ENCODE results near the gene DZIP1.
"Not testable (repeated sequence)": the region's sequence is repeated elsewhere in the genome, so short reads cannot be mapped to it uniquely, and the experiment has no call there.

The DZIP1 gene

DNA sequence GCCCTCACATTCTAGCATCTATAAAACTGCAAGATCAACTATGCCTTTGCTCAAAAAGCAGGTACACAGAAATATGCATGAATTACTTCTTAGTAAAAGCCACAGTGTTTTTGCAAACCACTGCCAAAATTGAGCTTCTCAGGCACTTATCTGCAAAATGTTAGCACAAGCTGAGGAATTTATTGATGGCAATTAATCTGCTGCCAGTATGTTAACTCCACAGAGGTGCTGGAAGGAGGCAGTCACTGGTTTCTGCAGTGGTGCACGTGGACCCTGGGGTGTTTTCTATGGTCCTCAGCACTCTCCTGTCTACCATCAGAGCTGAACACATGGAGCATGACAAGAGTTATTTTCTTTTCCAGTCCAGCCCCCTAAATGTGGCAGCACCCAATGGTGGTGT, 47.8 kb downstream of the DZIP1 start:
- DNase-seq: no peak

- no peak for DNase-seq
Observed at GRCh38 chr13:95593462-95593861, 51.0 kb downstream of the DZIP1 start.

DNA sequence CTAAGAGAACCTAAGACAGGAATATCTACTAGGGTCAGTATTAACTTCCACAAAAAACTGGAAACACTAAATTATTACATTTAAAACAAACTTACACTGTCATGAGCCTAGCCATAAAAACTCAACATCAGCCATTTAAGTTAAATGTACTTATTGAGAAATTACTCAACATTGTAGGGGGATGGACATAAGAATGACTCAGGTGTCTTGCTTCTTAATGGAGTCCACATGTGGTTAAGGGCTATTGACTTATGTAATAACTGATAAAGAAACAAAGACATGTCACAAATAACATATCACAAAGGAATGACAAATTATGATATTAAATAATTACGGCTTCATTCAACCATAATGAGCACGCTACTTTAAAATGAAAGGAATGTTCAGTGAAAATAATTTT, 55.8 kb downstream of the DZIP1 start:
- DNase-seq: no peak

- no peak for DNase-seq
Observed at GRCh38 chr13:95588134-95588533, 56.4 kb downstream of the DZIP1 start.

GRCh38 chr13:95585867-95586266, 58.6 kb downstream of the DZIP1 start:
- no peak for DNase-seq

DNA sequence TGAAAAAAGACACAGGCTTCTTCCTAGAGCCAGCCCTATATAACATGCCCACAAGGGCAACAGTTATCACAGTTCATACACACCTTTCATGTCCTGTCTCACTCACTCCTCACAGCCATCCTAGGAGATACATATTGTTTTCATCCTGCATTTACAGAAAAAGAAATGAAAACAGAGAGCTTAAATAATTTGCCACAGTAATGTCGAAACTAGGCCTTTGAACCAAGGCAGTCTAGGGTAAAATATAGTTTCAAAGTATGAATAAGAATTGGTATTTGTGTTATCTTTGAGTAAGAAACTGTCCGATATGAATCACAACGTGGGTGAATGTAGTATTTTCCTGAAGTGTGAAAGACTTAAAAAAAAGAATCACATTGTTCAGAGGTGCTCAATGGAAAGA, 65.2 kb downstream of the DZIP1 start:
- DNase-seq: no peak

GRCh38 chr13:95573221-95573620, 71.3 kb downstream of the DZIP1 start:
- DNase-seq: no peak

DNA sequence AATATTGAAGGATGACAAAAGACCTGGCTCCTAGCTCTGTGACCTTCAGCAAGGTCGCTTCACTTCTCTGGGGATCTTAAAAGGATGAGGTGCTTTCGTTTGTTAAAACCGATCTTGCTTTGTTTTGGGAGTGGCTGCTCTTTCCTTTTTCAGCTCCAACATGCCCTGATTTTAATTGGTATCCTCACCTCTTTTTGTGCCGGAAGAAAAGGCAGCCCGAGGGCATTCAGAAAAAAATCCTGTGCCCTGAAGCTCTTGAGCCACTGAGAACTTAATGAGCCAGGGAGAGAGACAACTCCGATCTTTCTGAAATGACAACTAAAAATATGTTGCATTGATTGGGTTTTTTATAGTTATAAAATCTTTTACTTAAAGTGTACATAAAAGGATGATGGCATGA, 72.6 kb downstream of the DZIP1 start:
- no peak for DNase-seq

DNA sequence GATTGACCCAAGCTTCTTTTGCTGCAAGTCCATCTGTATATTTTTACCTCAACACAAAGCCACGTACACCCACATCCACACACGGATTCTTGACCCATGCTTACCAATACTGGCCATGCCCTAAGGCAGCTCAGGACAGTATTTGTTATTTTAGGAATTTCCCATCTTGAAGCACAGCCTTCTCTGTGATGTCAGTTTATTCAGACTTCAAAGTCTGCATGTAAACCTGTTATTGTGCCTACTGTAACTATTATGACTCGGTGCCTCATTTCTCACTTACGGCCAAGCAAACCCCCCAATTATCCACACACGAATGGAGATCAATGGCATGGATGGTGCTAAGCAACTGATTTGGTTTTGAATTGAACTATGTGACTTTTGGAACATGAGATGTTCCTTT, 74.5 kb downstream of the DZIP1 start:
- no peak for DNase-seq

- no peak for DNase-seq
Observed at GRCh38 chr13:95568131-95568530, 76.4 kb downstream of the DZIP1 start.

DNA sequence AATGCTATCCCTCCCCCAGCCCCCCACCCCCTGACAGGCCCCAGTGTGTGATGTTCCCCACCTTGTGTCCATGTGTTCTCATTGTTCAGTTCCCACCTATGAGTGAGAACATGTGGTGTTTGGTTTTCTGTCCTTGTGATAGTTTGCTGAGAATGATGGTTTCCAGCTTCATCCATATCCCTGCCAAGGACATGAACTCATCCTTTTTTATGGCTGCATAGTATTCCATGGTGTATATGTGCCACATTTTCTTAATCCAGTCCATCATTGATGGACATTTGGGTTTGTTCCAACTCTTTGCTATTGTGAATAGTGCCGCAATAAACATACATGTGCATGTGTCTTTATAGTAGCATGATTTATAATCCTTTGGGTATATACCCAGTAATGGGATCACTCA, 78.7 kb downstream of the DZIP1 start:
- not testable (repeated sequence) for DNase-seq

- DNase-seq: no peak
Observed at GRCh38 chr13:95564733-95565291, 79.7 kb downstream of the DZIP1 start.

DNA sequence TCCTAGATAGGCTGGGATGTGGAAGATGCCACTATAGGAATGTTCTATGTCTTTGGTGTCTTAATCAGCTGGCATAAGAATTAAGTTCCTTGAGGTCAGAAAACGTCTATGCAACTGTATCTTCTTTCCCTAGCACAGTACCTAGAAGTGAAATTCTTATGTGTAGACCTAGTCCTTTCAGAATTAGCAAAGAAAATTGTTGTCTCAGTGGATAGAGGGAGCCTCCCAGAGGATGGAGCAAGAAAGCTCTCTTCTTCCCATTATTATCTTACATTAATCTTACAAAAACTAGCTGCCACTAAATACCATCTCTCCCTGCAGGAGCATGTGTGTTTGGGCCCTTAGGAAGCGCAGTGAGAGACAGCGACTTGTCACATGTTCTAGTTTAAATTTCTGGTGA, 80.4 kb downstream of the DZIP1 start:
- DNase-seq: no peak

DNA sequence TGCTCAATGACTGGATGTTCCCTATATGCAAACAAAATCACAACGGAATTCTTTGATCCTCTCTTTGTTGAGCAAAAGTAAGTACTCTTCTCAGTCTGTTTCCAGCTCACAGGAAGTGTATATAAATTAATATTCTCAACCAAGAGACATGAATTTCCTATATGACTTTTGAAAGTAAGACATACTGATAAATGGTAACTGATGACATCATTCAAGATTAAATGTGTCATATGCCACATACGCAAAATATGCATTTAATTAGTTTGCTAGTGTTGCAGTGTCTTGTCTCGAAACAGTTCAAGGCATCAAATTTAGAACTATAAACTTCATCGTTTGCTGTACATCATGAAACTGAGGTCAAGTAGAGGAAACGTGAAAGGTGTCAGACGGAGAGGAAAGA, 84.1 kb downstream of the DZIP1 start:
- DNase-seq: no peak

GRCh38 chr13:95559100-95559499, 85.4 kb downstream of the DZIP1 start:
- DNase-seq: no peak

DNA sequence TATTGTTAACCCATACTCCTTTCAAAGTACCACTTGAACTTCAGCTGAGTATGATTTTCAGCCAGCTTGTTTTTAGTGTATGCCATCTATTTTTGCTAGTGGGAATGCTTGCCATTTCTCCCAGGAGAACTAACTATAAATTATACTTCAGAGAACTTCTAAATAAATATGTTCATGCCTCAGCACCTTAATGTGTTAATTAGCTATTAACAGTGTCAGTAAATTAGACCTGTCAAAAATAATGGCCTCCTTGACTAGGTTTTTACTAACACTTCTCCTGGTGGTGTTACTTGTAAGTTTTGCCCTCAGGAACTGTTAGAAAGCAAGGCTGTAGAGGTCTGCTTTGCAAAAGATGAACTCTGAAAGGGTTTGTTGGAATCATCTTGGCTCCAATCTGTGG, 87.5 kb downstream of the DZIP1 start:
- no peak for DNase-seq

DNA sequence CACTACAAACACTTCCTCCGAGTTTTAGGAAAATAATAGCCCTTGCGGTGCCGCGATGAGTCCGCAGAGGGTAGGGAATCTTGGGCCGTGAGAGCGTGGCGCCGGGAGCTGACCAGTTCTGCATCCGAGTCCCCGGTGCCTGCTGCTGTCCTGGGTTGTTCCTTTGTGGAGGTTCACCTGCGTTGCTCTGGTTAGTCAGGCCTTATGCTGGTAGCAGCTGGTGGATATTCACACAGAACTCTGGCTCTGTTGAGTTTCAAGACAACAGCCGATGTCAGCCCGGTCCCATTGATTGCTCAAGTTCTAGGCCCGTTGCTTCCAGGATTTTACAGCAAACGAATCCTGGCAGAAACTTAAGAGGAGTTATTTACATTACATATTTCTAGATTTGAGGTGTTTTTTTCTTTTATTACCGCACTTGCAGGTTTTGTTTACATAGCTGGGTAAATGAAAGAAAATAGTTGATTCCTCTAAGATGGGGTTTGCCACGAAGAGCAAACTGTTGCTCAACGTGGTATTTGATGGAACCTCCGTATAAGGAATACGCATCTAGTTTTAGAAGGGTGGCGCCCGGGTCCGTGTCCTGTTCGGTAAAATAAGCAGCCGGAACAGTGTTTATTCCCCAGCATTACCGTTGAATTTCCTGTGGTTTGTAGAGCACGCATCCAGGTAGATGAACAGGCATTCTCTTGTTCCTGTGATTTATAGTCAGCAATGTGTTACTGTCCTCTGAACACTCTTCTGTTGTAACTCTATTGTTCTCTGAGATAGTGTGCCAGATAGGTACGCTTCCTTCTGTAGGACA, 90.7 kb downstream of the DZIP1 start:
- no peak for DNase-seq

DNA sequence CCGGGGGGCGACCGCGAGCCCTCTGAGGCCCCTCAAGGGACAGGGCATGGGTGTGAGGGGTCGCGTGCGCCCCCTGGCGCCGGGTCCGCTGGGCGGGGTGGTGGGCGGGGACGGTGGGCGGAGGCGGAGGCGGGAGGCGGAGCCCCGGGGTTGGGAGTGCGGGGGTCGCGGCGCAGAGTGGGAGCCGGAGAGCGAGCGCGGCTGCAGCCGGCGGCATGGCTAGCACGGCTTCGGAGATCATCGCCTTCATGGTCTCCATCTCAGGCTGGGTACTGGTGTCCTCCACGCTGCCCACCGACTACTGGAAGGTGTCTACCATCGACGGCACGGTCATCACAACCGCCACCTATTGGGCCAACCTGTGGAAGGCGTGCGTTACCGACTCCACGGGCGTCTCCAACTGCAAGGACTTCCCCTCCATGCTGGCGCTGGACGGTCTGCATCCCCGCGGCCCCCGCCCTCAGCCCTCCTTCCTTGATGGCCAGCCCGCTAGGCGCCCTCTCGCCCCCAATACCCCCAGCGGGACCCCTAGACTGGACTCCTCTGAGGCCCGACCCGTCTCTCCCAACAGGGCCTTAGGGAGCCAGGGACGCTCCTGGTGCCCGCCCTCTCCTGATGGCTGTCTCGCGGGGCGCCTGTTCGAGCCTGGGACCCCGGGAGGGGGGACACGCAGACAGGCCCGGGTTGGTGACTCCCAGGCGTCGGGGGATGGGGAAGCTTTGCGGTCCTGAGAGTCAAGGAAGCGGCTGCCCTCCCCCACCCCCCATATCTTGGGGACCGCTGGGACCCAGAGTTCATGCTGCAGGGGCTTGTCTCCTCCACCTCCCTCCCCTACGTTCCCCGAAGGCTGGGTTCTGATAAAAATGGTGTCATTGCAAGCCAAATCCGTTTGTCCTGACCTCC, 91.7 kb downstream of the DZIP1 start, which contains the start of gene CLDN10:
CLDN10 (plus strand) TSS at position 182 of the 903 bp plus-strand sequence; CDS start at position 216, 34 bp downstream.
- DNase-seq: no peak

DNA sequence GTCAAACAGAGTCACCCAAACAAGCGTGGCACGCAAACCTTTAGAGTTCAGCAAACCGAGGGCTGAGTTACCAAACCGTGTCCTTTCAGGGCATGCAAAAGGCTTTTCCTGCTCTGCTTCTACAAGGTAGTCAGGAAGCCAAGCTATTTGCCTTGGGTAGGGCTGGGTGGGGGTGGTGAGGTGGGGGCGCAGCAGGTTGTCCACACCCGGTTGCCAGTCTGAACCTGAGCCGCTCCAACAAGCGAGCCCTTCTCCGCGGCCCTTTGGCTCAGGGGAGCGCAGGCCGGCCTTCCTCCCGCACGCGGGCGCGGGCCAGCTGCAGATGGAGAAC, 92.3 kb downstream of the DZIP1 start:
- DNase-seq: no peak

GRCh38 chr13:95547531-95548167, 96.9 kb downstream of the DZIP1 start:
- no peak for DNase-seq

GRCh38 chr13:95546919-95547318, 97.6 kb downstream of the DZIP1 start:
- no peak for DNase-seq

- DNase-seq: no peak
Observed at GRCh38 chr13:95544293-95544692, 100.2 kb downstream of the DZIP1 start.

DNA sequence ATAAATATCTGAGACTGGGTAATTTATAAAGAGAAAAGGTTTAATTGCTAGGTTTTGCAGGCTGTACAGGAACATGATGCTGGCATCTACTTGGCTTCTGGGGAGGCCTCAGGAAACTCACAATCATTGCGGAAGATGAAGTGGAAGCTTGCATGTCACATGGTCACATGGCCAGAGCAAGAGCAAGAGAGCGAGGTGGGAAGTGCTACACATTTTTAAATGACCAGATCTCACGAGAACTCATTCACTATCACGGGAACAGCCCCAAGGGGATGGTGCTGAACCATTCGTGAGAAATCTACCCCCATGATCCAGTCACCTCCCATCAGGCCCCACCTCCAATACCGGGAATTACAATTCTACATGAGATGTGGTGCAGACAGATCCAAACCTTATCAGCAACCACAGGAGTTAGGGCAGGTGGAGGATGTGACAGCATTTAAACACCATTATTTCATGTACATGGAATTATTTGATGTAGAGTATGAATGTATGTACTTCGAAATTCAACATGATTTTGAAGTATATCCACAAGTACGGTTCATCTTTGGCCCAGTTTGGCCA, 102.5 kb downstream of the DZIP1 start:
- DNase-seq: no peak
